C4-2B (cell line): ENCODE data around the gene GRIA1.

Experiments
- H3K27ac ChIP-seq: fragments of 450-650 bp; 2 replicates; pipeline ENCODE4 v1.5.1; 2017
- ZFX ChIP-seq: fragments of 450-650 bp; IDR thresholded peaks from 2 replicates; pipeline ENCODE4 v1.6.1; 2017
- TF ChIP-seq, protein P1 (sequence below): fragments of 450-650 bp; conservative IDR thresholded peaks from 2 replicates; pipeline ENCODE4 v1.5.1; 2017; ENCODE audit warnings: mild to moderate bottlenecking

GRIA1 gene

DNA sequence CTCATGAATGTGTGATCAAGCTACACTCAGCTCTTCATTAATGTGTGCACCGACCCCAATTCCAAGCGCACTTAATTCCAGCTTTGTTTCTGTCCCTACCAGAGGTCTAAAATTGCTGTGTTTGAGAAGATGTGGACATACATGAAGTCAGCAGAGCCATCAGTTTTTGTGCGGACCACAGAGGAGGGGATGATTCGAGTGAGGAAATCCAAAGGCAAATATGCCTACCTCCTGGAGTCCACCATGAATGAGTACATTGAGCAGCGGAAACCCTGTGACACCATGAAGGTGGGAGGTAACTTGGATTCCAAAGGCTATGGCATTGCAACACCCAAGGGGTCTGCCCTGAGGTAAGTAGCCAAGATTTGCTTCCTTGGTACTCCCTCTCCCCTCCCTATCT is 279.6 kb downstream of the GRIA1 start:
- TF ChIP-seq ZFX: no peak
- TF ChIP-seq, protein P1, sequence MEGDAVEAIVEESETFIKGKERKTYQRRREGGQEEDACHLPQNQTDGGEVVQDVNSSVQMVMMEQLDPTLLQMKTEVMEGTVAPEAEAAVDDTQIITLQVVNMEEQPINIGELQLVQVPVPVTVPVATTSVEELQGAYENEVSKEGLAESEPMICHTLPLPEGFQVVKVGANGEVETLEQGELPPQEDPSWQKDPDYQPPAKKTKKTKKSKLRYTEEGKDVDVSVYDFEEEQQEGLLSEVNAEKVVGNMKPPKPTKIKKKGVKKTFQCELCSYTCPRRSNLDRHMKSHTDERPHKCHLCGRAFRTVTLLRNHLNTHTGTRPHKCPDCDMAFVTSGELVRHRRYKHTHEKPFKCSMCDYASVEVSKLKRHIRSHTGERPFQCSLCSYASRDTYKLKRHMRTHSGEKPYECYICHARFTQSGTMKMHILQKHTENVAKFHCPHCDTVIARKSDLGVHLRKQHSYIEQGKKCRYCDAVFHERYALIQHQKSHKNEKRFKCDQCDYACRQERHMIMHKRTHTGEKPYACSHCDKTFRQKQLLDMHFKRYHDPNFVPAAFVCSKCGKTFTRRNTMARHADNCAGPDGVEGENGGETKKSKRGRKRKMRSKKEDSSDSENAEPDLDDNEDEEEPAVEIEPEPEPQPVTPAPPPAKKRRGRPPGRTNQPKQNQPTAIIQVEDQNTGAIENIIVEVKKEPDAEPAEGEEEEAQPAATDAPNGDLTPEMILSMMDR: no peak
- no peak overlapping the region for H3K27ac ChIP-seq

DNA sequence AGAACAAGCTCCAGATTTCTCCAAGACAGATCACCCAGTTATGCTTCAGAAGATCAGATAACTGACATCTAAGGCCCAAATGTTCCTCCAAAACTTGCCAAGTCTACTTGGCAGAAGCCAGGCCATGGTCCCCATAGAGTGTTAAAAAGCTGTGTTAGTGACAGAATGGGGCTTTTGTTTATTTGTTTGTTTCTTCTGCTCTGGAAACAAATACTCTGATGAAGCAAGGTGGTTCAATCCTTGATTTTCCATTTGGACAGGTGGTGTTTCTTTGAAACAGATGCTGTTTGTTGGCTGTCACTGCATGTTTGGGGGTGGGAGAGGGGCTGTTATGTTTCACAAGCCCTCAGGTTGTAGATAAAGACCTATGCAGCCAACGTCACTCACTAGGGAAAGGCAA is 284.2 kb downstream of the GRIA1 start:
- no peak overlapping the region for H3K27ac ChIP-seq
- no peak for TF ChIP-seq ZFX
- TF ChIP-seq, protein P1: no peak

DNA sequence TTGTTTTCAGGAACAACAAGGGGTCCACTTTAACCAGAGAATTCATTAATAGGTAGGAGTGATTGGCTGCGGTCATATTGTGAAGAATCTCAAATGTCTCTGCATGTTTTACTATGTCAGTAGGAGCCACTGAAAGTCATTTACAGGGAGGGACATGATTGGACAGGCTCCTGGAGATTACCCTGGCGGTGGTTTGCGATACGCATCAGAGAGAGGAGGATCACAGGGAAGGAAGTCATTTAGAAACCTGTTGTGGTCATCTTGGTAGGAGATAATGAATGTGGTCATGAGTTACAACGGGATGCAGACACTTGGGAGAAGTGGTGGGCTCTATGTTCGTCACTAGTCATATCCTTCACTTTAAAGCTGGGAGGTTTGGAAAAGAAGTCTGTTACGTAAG is 285.5 kb downstream of the GRIA1 start:
- no peak for TF ChIP-seq ZFX
- no peak overlapping the region for H3K27ac ChIP-seq

DNA sequence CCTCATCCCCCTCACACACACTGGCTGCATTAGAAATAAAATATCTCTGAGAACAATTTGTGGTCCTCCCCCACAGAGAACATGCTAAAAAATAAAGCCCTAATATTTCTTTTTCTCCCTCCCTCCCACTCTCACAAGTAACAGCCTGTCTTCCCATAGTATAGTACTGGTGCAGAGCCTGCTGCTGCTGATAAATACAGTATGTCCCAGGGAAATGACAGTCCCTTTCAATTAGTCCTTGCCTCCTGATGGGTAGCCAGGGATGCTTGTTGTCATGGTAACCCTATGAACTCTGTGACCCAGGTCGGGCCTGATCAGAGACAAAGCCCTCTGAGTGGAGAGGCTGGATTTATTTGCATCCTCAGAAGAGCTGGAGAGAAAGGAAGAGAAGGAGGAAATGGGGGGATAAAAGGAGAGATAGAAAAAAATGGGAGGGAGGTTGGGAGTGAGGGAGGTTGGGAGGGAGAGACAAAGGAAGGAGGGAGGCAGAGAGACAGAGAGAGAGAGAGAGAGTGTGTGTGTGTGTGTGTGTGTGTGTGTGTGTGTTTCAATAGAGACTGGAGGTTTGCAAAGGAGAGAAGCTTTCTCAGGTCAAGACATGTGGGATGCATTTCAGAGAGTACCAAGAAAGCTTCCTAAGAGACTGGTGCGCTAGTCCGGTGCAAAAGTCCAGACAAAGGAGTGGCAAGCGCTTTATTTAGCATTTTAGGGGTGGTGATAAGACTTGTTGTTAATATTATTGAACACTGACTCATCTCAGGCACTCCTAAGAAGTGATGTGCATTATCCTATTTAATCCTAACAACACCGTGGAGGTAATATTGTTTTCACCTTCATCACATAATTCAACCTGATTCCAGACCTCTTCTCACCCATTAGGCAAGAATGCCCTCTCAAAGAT is 287.5 kb downstream of the GRIA1 start:
- TF ChIP-seq, protein P1: no peak
- no peak for TF ChIP-seq ZFX
- H3K27ac ChIP-seq: no peak overlapping the region

DNA sequence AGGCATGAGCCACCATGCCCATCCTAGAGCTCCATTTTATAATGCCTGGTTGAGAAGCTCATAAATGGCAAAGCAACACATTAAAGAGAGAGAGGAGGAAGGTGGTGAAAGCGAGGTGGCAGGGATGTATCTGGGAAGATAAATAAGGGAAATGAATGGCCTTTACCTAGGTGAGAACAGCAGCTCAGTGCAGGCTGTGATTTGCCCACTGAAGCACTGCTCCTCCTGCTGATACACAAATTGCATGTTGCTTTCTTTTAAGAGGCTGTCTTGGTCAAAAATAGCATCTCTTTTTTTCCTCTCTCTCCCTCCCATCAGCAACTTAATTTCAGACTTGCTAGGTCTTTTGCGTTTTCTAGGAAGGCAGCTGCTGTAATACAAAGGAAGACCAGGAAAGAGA is 289.4 kb downstream of the GRIA1 start:
- H3K27ac ChIP-seq: no peak overlapping the region
- TF ChIP-seq ZFX: no peak
- TF ChIP-seq, protein P1: no peak

DNA sequence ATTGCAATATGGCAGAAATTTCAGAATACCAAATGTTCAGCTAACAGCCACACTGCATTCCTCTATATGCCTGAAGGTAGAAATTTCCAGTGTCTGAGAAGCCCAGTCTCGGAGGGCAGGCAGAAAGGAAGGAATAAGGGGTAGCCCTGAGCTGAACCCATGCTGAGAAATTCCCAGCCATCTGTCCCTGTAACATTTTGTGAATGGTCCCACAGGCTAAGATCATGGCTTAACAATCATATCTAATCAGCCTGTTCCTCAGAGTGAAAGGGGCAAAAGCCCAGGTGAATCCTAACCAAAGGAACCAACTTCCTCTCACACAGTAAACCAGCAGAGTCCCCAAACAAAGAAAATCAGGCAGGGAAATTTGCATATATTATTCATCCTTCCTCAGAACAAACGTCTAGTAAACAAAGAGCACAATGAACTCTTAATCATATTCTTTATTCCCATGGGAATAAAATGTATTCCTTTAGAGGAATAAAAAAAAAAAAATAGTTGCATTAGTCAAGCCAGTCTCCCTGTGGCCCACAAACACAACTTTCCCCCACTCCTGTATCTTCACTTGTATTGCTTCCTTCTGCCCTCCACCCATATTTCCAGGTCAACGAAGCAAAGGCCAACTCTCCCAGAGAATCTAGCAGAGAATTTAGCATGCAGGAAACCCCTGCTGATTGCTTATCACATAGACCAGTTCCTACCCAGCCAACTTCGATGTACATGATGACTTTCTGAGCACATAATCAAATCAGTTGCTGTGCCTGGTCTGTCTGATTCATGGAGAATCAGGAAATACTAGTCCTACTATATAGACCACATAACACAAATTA is 290.6 kb downstream of the GRIA1 start:
- H3K27ac ChIP-seq: no peak overlapping the region
- TF ChIP-seq ZFX: no peak
- TF ChIP-seq, protein P1: no peak

DNA sequence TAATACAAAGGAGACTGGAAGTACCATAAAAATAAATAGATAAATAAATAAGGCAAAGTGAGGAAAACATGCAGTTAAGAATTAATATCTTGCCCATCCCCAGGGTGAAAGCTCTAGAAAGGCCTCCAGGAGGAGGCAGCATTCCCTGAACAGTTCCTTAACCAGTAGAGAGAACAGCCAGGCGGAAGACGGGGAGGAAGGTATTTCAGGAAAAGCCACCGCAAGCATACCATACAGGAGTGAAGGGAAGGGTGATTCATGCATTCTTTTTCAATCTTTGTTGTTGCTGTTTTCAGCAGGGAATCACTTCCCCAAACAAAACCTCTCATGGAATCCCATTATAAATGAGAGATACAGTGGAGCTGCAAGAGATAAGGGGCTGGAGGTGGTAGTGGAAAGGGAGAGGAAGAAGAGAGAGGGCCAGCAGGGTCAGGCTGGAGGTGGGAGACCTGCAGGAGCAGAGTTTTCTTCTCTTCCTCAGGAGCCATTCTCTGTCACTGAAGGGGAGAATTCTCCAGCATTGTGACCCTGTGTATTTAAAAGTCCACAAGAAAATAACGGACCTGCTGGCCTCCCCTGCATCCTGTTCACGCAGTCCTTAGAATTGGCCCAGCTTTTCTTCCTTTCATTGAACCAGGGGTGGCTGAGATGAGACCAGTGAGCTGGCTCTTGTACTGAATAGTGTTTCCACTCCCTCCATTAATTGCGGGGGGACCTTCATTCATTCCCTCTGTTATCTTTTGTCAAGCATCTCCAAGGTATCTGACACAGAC is 292.3 kb downstream of the GRIA1 start:
- TF ChIP-seq, protein P1: no peak; the same call in 1 of the 2 replicates
- TF ChIP-seq ZFX: no peak

More for the DNA sequence above, 292.3 kb downstream of the GRIA1 start:
- H3K27ac ChIP-seq: no peak overlapping the region
